Measurements from ENCODE around the gene CARD11. TPM values are rescaled to one million over a fixed set of nuclear protein-coding genes. Genes with fewer than 3 reads are reported as not detected.

Gene CARD11
- total RNA-seq, 4 donors from 2014 or later = 3.1 to 53.6 (median 5.9) TPM

- no peak overlapping the region for H3K4me3 ChIP-seq
- H3K27ac ChIP-seq = no peak overlapping the region
- TF ChIP-seq CTCF (IDR thresholded peaks at IDR 0.05) (no peak), POLR2A (IDR thresholded peaks at IDR 0.05) (no peak)
- no peaks in the 10 kb centered on the region for H3K27me3 ChIP-seq
- peaks cover 0 to 12% (median 0%) of the 10 kb centered on the region in 4 donors for H3K9me3 ChIP-seq
- H3K36me3 ChIP-seq = no peaks in the 10 kb centered on the region
- H3K4me1 ChIP-seq = peaks cover 0 to 3% (median 0%) of the 10 kb centered on the region in 4 donors
- DNase-seq = peak in 1 of 3 donors; percentile 31
Measured at GRCh38 chr7:2967253-2967652, 76.4 kb downstream of the CARD11 start.

GRCh38 chr7:2966466-2967078 lies 77.1 kb downstream of the CARD11 start:
- peaks cover 0 to 12% (median 0%) of the 10 kb centered on the region in 4 donors for H3K9me3 ChIP-seq
- no peak for TF ChIP-seq POLR2A (IDR thresholded peaks at IDR 0.05)
- TF ChIP-seq CTCF (IDR thresholded peaks at IDR 0.05) = no peak
- H3K36me3 ChIP-seq = no peaks in the 10 kb centered on the region
- no peak overlapping the region for H3K27ac ChIP-seq
- DNase-seq = peak in 1 of 3 donors; percentile 25
- no peaks in the 10 kb centered on the region for H3K4me1 ChIP-seq
- no peaks in the 10 kb centered on the region for H3K27me3 ChIP-seq
- no peak overlapping the region for H3K4me3 ChIP-seq

- no peaks in the 10 kb centered on the region for H3K4me1 ChIP-seq
- no peaks in the 10 kb centered on the region for H3K36me3 ChIP-seq
- H3K27ac ChIP-seq = no peak overlapping the region
- peaks cover 0 to 12% (median 0%) of the 10 kb centered on the region in 4 donors for H3K9me3 ChIP-seq
- TF ChIP-seq CTCF (IDR thresholded peaks at IDR 0.05) = no peak
- TF ChIP-seq POLR2A (IDR thresholded peaks at IDR 0.05) = no peak
- DNase-seq = no peak
- H3K27me3 ChIP-seq = no peaks in the 10 kb centered on the region
- no peak overlapping the region for H3K4me3 ChIP-seq
Measured at GRCh38 chr7:2965745-2966270, 77.9 kb downstream of the CARD11 start.

- Histone ChIP-seq H3K27ac (no peak overlapping the region), H3K9me3 (peaks cover 0 to 12% (median 0%) of the 10 kb centered on the region in 4 donors), H3K4me1 (no peaks in the 10 kb centered on the region), H3K27me3 (no peaks in the 10 kb centered on the region), H3K4me3 (no peak overlapping the region), H3K36me3 (no peaks in the 10 kb centered on the region)
- no peak for DNase-seq
- TF ChIP-seq POLR2A (IDR thresholded peaks at IDR 0.05) (no peak), CTCF (IDR thresholded peaks at IDR 0.05) (no peak)
Measured at GRCh38 chr7:2965301-2965700, 78.4 kb downstream of the CARD11 start.

- Histone ChIP-seq H3K4me1 (no peaks in the 10 kb centered on the region), H3K4me3 (no peak overlapping the region), H3K9me3 (peaks cover 0 to 12% (median 0%) of the 10 kb centered on the region in 4 donors), H3K27ac (no peak overlapping the region), H3K36me3 (no peaks in the 10 kb centered on the region), H3K27me3 (no peaks in the 10 kb centered on the region)
- DNase-seq = no peak
- TF ChIP-seq CTCF (IDR thresholded peaks at IDR 0.05) = no peak
- no peak for TF ChIP-seq POLR2A (IDR thresholded peaks at IDR 0.05)
Measured at GRCh38 chr7:2964208-2964607, 79.5 kb downstream of the CARD11 start.
